GM04503 (cell line): Measurements from ENCODE around the gene MAPK8IP1.

Source experiments
- DNase-seq: peaks from one replicate; pipeline ENCODE4 v3.0.0-alpha.2; 2012; ENCODE audit warnings: low read depth

The MAPK8IP1 gene

DNA sequence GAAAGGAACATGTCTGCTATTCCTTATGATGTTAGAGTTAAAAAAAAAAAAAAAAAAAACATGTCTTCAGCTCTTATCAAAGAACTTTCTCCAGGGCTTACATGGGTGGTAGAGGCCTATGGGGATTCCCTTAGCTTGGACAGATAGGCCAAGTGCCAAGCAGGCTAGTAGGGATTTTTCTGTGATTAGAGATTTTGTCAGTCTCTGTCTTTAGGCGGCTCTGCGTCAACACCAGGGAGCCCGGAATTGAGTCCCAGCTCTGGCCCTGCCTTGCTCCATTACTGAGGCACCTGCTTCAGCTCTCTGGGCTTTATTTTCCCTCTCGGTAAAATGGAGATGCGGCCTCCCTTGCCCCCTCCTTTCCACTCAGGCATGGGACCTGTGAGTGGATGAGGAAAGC lies 25.1 kb upstream of the MAPK8IP1 start:
- DNase-seq, result no peak

DNA sequence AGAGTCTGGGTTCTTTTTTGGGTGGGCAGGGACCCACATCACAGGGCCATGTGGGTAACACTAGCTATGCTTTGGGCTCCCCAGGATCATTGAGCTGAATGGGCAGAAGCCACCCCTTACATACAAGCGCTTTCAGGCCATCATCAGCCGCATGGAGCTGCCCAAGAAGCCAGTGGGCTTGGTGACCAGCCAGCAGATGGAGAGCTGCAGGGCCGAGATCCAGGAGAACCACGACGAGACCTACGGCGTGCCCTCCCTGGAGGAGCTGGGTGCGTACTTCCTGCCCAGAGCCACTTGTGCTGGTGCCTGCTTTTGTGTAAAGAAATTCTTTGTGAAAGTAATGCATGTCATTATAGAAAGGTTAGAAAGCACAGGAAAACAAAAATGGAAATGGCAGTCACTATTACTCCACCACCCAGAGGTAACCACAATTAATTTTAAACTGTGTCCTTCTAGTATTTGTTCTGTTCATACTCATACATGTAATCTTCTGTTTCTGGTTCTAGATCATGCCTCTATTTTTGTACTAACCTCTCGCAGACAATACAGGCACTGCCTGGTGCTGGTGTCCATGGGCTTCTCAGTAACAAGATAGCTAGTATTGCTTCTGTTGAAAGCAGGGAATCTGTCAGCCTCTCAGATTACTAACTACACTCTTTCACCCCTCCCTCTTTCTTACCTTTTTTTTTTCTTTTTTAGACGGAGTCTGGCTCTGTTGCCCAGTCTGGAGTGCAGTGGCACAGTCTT lies 24.5 kb upstream of the MAPK8IP1 start:
- no peak for DNase-seq

DNA sequence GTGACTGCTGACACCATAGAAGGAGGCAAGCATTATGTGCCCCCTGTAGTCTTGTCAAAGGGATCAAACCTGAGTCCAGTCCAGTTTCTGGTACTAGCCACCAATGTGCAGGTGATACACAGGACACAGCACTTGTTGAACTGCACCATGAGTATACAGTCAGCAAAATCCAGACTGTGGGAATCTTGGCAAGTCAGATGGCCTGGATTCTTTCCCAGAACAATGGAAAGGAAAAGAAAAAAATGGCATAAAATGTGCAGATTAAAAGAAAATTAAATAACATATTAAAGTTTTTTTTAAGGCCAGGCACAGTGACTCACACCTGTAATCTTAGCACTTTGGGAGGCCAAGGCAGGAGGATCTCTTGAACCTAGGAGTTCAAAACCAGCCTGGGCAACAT lies 21.4 kb upstream of the MAPK8IP1 start:
- no peak for DNase-seq

GRCh38 chr11:45869551-45869950 lies 15.9 kb upstream of the MAPK8IP1 start:
- DNase-seq, result no peak

- DNase-seq, result no peak
These were observed 14.7 kb upstream of the MAPK8IP1 start for GRCh38 chr11:45870706-45871105.

DNA sequence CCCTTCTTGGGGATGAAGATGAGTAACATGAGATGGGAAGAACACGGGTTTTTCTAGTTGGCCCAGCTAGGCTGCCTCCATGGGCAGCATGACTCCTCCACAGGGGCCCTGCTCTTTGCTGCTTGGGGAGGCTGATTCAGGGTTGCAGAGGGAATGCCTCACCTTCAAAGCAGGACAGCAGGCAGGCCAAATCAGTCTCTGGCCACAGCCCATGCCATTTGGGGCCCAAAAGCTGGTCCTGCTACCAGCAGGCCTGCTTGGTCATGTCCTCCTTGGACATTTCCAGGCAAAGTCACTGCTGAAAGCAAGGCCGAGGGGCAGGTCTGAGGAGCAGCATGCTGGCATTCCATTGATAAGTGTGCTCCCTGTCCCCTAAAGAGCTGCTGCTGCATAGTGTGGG lies 13.8 kb upstream of the MAPK8IP1 start:
- DNase-seq, result no peak

DNA sequence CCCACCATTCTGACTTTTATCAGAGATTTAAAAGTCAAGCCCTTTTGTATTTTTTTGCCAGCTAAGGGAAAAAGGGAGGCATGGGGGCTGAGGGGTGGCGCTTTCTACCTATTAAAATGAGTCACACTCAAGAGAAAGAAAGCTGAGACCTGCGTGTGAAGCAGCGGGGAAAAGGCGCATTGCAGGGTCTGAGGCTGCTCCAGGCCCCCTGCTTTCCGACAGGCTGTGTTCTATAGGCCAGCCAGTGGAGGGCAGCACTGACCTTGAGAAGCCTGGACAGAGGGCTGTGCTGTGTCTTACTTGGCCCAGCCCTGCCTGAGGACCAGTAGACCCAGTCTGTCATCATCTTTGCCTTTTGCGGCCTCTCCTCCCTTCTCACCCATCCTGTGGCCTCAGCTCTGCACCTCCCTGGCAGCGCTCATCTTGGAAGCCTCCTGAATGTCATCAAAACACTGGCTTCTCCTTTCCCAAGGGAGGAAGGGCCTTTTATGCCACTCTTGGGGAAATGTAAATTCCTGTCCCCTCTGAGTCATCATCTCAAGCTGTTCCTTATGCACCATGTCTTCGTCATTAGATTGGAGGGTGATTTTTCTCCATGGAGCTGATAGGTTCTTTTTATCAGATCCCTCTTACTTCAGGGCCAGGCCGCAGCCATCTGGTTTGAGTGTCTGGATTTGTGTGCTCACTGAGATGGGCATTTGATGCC lies 12.6 kb upstream of the MAPK8IP1 start:
- DNase-seq, result peak; percentile 95

DNA sequence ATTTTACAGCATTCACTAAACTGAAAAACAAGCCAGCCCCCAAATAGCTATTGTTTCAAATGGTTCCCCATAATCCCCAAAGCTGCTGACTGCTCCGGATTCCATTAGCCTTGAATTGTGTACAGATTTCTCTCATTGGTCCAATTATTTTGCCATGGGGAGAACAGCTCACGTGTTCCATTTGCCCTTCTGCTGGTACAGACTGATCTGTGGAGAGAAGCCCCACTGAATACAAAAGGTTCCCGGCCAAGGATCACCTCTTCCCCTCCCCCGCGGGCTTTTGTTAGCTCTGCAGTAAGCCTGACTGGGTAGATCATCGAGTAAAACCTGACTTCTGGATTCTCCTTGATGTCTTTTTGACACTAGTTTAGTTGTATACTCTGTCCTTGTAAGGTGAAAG lies 9.1 kb upstream of the MAPK8IP1 start:
- DNase-seq, result no peak

DNA sequence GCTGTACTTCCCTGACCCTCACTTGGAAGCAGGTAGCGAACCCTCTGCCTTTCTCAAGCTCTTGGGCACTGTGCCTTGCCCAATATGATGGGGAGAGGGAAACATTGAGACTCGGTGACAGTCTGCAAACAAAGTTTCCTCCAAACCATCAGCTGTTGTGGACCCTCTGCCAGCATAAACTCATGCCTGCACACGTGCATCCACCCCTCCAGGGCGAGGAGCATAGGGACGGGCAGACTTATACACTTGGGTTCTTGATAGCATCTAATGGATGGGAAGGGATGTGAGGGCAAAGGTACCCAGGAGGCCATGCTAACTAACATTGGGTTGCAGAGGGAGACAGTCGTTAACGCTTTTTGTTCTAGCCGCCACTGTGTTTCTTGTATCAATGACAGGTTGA lies 8.2 kb upstream of the MAPK8IP1 start:
- DNase-seq, result no peak

DNA sequence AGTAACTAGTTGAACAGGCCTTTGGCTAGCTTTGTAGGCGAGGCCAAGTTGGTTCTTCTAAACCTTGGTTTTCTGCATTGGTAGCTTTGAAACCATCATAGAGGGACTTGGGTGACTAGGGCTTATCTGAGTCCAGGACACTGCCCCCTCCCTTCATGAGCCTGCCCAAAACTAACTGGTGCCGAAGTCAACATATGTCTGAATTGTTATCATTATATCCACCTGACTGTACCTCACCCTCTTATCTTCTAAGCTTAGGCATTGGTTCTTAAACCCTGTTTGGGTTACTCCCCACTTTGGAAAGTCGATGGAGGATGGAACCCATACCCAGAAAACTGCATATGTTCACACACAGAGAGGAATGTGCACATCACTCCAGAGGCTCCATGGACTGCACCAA lies 7.6 kb upstream of the MAPK8IP1 start:
- no peak for DNase-seq

DNA sequence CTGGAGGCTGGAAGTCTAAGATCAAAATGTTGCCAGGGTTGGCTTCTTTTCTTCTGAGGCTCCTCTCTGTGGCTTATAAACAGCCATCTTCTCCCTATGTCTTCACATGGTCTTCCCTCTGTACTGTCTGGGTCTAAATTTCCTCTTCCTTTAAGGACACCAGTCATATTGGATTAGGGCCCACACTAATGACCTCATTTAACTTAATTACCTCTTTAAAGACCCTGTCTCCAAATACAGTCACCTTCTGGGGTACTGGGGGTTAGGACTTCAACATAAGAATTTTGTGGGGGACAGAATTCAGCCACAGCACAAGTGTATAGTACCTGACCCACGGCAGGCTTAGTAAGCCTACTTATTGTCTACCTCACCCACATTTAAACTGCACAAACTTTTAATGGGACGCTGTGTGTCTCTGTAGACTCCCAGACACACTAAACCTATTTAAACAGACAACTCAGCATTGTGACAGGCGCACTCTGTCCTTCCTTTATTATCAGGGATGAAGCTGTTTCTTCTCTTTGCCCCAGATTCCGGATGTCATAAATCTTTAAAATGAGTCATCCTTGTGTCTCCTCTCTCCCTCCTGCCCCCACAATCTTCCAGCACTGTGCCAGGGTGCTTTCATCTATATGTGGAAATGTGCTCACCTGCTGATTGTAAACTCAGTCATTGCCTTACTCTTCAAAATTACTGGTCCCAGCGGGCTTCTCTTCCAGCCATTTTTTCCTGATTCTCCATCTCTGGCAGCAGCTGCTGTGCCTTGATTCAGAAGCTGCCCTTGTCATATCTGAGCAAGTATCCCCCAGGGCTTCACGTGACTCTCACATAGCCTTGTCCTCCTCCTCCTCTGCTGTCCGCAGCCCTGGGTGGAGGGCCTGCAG lies 5.4 kb upstream of the MAPK8IP1 start:
- no peak for DNase-seq

- no peak for DNase-seq
These were observed 4.5 kb upstream of the MAPK8IP1 start for GRCh38 chr11:45880772-45881570.

GRCh38 chr11:45881708-45882368 lies 3.6 kb upstream of the MAPK8IP1 start:
- DNase-seq, result no peak

DNA sequence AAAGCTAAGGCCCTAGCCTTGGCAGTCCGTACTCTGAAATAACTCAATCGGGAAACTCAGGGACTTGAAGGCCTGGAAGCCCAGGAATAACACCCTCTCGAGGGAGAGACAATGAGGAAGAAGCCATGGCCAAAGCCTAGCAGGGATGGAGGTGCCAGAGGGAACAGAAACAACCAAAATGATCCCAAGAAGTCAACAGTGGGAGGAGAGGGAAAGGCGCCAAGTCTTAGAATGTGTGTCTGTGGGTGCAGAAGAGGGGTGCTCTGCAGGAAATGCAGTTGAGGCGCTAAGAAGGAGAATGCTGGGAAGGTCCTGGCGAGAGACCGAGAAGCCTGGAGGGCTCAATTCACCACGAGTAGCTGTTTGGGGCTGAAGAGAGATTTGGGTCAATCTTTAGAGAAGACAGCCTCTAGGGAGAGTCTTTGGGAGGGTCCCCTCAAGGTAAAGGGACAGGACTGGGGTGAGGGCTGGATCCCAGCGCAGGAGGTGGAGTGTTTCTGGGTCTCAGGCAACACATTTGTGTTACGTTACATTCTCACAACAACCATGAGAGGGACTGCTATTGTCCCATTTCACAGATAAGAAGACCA lies 760 bp upstream of the MAPK8IP1 start:
- DNase-seq, result no peak

DNA sequence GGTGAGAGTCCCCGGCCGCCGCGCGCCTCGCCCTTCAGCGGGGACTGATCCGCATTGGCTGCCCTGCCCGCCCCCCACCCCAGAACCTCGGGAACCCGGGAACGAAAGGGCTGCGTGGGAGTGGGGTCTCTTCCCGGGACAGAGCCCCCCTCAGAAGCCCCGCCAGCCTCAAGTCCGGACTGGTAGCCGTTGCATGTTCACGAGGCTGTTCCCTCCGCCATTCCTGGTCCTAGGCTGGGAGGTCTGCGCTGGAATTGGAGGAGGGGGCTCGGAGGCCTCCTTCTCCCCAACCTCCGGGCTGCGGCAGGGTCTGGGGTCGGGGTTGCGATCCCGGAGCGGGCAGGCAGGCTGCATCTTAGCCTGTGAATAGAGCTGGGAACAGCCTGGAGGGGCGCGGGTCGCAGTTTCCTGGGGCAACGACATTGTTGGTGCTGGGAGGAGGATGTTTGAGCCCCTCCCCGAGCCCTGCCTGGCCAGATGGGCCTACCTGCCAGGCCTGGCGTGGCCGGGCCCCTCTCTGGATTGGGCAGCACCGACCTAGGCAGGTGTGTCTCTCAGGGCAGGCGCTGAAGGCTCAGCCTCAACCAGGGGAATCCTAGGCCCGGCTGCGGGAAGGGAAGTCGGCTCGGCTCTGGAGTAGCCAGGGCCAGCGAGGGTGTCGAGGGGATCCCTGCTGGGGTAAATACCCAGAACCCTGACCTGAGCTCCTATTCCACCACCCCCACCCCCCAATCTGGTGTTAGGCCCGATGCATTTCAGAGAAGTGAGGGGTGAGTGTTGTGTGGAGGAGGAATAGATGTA lies 670 bp downstream of the MAPK8IP1 start:
- DNase-seq, result no peak

- DNase-seq, result no peak
These were observed 1.5 kb downstream of the MAPK8IP1 start for GRCh38 chr11:45886816-45887520.

GRCh38 chr11:45887587-45887986 lies 2.1 kb downstream of the MAPK8IP1 start:
- DNase-seq, result no peak

DNA sequence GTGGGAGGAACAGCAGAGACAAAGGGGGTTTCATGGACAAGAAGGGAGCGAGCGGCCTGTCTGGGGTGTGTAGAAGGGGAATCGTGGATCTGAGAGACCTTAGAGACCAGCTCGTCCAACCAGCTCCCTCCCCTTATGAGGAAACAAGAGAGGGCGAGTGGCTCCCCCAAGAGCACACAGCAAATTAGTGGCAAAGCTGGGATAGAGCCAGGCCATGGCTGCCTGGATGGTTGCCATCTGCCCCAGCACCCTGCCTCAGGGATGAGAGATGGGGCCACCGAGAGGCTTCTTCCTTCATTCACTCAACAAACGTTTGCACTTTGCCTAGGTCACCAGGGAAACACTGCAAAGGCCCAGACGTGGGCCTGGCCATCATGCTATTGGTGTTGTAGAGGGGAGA lies 4.1 kb downstream of the MAPK8IP1 start:
- DNase-seq, result no peak

GRCh38 chr11:45889966-45890365 lies 4.5 kb downstream of the MAPK8IP1 start:
- no peak for DNase-seq
